GM12874 (cell line): Measurements from ENCODE around the gene APOA1.

ENCODE experiments used
- CTCF ChIP-seq: IDR thresholded peaks from 2 replicates; pipeline ENCODE4 v1.5.1; 2011; ENCODE audit warnings: low read depth, mild to moderate bottlenecking, control low read depth, low read length, moderate library complexity; ENCODE audit not compliant: insufficient read depth

The APOA1 gene

DNA sequence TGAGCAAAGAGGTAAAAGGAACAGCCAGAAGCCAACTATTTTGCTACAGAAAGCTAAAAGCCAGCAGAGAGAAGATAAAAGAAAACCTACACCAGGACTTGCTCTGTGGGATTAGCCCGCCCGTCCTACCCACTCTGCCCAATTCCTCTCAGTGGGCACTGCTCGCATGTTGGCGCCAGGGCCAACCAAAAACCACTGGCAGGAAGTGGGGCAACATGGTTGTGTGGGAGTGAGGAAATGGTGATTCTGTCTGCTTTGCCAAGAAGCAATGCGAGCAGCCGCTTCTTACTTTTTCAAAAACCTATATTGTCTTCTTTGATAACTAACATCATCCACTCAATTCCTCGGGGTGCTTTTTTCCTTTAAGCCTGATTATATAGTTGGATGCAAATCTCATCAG is 14.2 kb upstream of the APOA1 start:
- TF ChIP-seq CTCF, result no peak

GRCh38 chr11:116849486-116849885 is 12.1 kb upstream of the APOA1 start:
- no peak for TF ChIP-seq CTCF

GRCh38 chr11:116849060-116849459 is 11.6 kb upstream of the APOA1 start:
- no peak for TF ChIP-seq CTCF

DNA sequence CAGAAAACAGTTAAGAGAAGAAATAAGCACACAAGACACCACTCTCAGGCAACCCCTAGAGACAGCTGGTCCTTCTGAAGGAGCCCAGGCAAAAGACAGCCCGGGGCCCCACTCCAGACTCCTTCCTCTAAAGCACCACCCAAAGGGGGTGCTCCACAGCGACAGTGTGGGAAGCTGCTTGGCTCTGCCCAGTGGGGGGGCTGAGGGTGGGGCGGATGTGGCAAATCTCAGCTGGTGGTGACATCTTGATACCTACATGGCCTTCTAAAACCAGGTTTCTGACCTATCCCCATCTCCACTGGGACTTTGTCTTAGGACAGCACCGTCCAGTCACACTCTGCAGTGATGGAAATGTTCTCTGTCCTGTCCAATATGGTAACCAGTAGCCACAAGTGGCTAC is 10.2 kb upstream of the APOA1 start:
- TF ChIP-seq CTCF, result no peak

DNA sequence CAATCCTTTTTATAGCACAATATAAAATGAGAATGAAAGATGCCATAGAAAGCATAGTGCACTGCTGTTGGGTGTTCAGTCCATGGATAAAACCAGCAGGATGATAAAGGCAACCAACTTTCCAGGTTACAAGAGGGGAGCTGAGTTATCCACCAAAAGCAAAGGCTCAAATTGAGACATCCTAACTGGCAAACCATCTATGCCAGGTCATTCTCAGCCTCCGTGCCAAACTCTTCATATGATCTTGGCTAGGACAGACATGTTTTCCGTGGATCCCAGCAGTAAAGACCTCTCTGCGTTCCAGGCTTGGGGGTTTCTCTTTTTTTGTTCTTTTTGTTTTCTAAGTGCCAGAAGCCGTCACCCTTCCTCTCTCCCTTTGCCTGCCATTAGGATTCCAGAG is 7.3 kb upstream of the APOA1 start:
- no peak for TF ChIP-seq CTCF

GRCh38 chr11:116843661-116844060 is 6.2 kb upstream of the APOA1 start:
- TF ChIP-seq CTCF, result no peak

- no peak for TF ChIP-seq CTCF
Measured at GRCh38 chr11:116842909-116843308, 5.5 kb upstream of the APOA1 start.

GRCh38 chr11:116842117-116842516 is 4.7 kb upstream of the APOA1 start:
- no peak for TF ChIP-seq CTCF
